Measurements from ENCODE around the gene CUBN.

DNA sequence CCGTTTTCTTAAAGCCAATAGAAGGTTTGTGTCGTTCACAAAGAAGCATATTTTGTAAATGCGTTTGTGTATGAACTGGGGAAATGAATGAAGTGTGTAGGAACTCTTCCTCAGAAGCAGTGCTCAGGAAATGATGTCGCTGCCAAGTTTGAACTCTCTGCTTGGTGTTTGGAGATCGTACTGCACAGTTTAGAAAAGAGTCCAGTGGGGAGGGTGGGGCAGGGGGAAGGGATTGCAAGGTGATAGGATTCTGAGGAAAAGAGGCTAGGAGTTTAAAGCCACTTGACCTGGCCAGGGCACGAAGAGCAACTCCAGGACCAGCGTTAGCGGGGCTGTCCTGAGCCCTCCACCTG lies 122.2 kb downstream of the CUBN start:
- no peak for TF ChIP-seq POLR2A (IDR thresholded peaks at IDR 0.05; ENCODE audit: low read length)
- no peak for TF ChIP-seq ZC3H11A (IDR thresholded peaks at IDR 0.05)
- TF ChIP-seq, protein P1, sequence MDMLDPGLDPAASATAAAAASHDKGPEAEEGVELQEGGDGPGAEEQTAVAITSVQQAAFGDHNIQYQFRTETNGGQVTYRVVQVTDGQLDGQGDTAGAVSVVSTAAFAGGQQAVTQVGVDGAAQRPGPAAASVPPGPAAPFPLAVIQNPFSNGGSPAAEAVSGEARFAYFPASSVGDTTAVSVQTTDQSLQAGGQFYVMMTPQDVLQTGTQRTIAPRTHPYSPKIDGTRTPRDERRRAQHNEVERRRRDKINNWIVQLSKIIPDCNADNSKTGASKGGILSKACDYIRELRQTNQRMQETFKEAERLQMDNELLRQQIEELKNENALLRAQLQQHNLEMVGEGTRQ (IDR thresholded peaks at IDR 0.05): no peak
